EH (cell line): ENCODE measurements around the gene PIK3CB.
A peak's percentile ranks its signal among the peaks of the same experiment; 100 is the strongest.
"Not testable (repeated sequence)": the region's sequence is repeated elsewhere in the genome, so short reads cannot be mapped to it uniquely, and the experiment has no call there.

Experiments
- DNase-seq: peaks from one replicate; pipeline ENCODE4 v3.0.0-alpha.2; 2015; ENCODE audit warnings: low read depth

The PIK3CB gene

GRCh38 chr3:138846824-138847223 is 12.1 kb upstream of the PIK3CB start:
- not testable (repeated sequence) for DNase-seq

GRCh38 chr3:138846262-138846791 is 11.6 kb upstream of the PIK3CB start:
- no peak for DNase-seq

- no peak for DNase-seq
Observed at GRCh38 chr3:138845771-138846173, 11.0 kb upstream of the PIK3CB start.

- no peak for DNase-seq
Observed at GRCh38 chr3:138845181-138845601, 10.5 kb upstream of the PIK3CB start.

GRCh38 chr3:138842483-138843188 is 7.9 kb upstream of the PIK3CB start:
- no peak for DNase-seq

GRCh38 chr3:138838385-138838784 is 3.7 kb upstream of the PIK3CB start:
- DNase-seq = not testable (repeated sequence)

- not testable (repeated sequence) for DNase-seq
Observed at GRCh38 chr3:138835846-138836245, 1.1 kb upstream of the PIK3CB start.

- DNase-seq = no peak
Observed at GRCh38 chr3:138835397-138835757, 649 bp upstream of the PIK3CB start.

- peak; percentile 37 for DNase-seq
Observed at GRCh38 chr3:138833899-138834595, 681 bp downstream of the PIK3CB start.

- not testable (repeated sequence) for DNase-seq
Observed at GRCh38 chr3:138832473-138833057, 2.2 kb downstream of the PIK3CB start.

- DNase-seq = no peak
Observed at GRCh38 chr3:138829886-138830510, 4.7 kb downstream of the PIK3CB start.

GRCh38 chr3:138829097-138829496 is 5.6 kb downstream of the PIK3CB start:
- no peak for DNase-seq

GRCh38 chr3:138827222-138827621 is 7.5 kb downstream of the PIK3CB start:
- no peak for DNase-seq

GRCh38 chr3:138825336-138825735 is 9.4 kb downstream of the PIK3CB start:
- no peak for DNase-seq

- DNase-seq = no peak
Observed at GRCh38 chr3:138824114-138824506, 10.6 kb downstream of the PIK3CB start.

- DNase-seq = not testable (repeated sequence)
Observed at GRCh38 chr3:138820379-138820778, 14.3 kb downstream of the PIK3CB start.

- DNase-seq = no peak
Observed at GRCh38 chr3:138818185-138818860, 16.4 kb downstream of the PIK3CB start.

GRCh38 chr3:138817695-138818094 is 17.0 kb downstream of the PIK3CB start:
- DNase-seq = peak; percentile 4

GRCh38 chr3:138812806-138813205 is 21.9 kb downstream of the PIK3CB start:
- peak; percentile 15 for DNase-seq

GRCh38 chr3:138809500-138810256 is 25.1 kb downstream of the PIK3CB start:
- DNase-seq = no peak
